SHP77 (cell line): ENCODE results near the gene SUFU.

ENCODE experiments used
- DNase-seq, 2 experiments: peaks; one replicate each; lab custom pipeline; 2025; lab: John Stamatoyannopoulos, UW

The SUFU gene

DNA sequence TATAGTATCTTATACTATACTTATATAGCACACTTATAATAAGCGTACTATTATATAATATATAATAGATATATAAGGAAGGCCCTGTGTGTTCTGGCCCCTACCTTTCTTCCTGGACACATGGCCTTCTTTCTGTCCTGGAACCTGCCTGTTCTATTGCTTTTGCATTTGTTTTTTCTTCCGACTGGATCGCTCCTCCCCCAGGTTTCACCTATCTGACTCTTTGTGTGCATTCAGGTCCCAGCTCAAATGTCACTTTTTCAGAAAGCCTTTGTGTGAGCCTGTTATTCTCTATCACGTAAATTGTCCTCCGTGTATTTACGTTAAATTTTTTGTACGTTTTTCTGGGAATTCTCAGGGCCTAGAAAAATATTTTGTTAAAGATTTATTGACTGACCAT, 137.6 kb downstream of the SUFU start:
- peak in 1 of 2 experiments; percentile 32 for DNase-seq

GRCh38 chr10:102641880-102642735, 138.3 kb downstream of the SUFU start:
- peak; percentile 96 to 97 for DNase-seq

DNA sequence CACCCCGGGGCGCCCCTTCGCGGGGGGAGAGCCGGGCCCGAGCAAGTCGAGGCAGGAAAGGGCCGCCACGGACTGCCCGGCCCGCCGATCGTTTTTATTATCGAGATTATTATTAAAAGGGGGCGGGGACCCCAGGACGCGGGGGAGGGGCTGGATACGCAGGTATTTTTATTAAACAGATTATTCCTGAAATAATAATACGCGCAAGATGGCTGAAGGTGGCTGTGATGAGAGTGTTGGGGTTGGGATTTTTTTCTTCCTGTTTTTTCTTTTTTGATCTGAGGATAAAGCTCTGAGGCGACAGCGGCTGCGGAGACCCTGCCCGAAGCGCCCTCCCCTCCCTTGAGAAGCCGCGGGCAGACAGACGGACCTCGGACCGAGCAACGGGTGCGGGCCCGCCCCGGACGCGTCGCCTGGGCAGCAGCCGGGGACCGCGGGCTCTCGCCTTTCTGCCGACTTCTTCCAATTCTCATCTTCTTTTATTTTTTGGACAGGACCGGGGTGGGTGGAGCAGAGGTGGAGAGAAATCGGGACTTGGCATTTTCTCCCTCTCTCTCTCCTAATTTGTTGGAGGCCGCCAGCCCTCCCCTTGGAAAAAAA, 139.1 kb downstream of the SUFU start:
- no peak for DNase-seq

GRCh38 chr10:102643336-102644065, 139.7 kb downstream of the SUFU start:
- DNase-seq: peak; percentile 38 to 48

- peak; percentile 11 to 53 for DNase-seq
These were observed 140.4 kb downstream of the SUFU start, which contains the start of gene TRIM8 for GRCh38 chr10:102644066-102644645. TRIM8 (plus strand) TSS chr10:102644479; CDS start chr10:102644618, 139 bp downstream.

DNA sequence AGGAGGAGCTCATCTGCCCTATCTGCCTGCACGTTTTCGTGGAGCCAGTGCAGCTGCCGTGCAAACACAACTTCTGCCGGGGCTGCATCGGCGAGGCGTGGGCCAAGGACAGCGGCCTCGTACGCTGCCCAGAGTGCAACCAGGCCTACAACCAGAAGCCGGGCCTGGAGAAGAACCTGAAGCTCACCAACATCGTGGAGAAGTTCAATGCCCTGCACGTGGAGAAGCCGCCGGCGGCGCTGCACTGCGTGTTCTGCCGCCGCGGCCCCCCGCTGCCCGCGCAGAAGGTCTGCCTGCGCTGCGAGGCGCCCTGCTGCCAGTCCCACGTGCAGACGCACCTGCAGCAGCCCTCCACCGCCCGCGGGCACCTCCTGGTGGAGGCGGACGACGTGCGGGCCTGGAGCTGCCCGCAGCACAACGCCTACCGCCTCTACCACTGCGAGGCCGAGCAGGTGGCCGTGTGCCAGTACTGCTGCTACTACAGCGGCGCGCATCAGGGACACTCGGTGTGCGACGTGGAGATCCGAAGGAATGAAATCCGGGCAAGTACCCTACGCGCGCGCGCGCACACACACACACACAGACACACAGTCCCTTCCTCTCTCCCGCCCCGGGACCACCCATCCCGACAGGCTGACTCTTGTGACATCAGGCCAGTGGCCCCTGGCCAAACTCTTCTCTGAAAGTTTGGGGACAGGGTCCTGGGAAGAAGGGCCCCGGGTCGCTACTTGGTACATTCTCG, 141.0 kb downstream of the SUFU start:
- peak; percentile 92 to 93 for DNase-seq

GRCh38 chr10:102645388-102645740, 141.6 kb downstream of the SUFU start:
- peak; percentile 22 to 70 for DNase-seq

DNA sequence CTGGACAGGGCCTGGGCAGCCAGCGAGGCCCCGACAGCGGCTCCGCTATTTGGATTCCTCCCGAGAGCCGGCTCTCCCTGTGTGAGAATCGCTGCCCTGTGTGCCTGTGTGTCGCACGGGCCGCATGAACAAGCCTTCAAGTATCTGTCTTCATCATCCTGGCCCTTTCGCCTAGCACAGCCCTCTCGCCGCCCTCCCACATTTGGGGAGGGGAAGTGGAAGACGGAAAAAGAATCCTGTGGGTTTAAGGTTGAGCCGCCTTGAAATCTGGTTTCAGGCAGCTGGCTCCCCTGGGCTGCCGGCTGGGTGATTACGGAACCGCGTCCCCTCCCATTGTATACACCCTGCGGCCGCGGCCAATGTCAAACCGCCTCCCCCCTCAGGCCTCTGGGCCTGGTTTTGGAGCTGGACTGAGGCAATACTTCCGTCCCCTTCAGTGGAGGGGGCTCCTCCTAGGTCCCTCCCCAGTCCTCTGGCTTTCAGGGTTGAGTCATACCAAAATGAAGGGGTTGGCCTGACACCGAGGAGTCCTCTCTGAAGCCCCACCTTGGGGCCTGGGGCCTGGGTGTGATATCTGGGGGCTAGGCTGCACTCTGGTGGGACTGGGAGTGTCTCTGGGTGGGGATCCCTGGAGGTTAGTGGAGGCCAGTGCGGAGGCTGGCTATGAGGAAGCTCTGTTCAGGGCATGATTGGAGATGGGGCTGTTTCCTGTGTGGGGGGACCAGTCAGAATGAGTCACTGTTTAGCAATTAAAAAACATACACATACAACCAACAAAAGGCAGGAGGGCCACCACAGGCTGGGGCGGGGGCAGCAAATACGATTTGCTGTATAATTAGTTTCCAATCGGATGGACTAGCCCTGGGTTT, 142.2 kb downstream of the SUFU start:
- peak in 1 of 2 experiments; percentile 11 for DNase-seq

DNA sequence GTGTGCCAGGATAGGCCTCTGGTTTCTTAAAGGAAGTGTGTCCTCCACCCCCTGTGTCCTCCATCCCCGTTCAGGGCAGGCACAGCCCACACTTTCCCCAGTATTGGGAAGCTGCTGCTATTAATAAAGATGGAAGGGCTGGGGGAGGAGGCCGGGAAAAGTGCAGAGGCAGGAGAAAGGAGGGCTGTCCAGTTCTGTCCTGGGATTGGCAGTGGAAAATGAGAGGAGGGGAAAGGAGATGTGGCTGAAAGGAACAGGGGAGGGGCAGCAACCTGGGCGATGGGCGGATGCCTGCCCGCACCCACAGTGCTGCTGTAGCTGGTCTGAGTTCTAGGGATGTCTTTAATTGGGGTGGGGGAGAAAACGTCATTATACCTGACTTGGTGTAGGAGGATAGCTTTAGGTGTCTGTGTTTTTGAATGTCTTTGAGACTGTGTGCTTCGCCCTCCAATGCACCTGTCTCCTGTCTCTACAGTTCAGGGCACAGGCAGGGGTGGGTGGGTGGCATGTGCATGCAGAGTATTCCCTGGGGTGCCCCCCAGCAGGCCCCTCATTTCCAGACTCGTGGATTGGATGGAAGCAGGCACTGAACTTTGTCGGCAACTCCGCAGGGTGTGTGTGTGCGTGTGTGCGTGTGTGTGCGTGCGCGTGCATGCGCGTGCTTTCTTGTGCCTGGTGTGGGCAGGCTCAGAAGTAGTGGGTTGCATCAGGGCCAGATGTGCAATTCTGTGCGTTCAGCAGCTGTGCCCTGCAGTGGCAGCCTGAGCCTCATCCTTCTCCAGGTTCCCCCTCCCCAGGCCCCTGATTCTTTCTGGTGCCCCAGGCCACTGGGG, 143.1 kb downstream of the SUFU start:
- no peak for DNase-seq

DNA sequence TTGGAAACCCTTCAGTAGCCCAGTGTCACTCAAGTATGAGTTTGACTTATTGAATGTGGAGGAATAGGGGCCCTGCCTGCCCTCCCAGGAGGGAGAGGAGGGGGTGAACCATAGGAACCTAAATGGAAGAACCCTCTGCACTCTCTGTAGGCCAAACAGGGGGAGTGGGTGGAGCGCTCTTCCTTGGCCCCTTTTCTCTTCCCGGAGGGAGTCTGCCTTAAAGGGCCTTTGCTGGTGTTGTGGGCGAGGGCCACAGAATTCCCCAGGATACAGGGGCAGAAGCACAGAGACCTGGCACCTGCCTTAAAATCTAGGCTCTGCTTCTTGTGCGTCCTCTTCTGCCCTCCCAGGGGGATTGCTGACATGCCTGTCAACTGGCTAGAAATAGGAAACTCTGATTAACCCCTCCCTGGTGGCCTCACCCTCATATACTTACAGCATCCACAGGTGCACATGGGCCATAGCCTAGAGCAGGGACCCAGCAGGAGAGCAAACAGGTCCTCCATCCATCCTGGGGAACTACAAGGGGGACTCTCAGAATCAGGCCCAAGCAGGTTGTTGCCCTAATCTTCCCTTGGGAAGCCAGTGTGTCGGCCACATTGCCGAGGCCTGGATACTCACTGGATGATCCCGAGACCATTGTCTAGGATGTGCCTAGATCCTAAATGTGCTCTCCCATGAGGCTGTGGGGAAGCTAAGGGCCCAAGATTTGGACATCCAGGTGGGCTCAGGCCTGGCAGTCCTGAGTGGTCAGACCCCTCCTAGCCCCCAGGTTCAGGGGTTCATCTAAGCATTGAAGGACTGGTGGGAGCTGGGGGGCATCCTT, 143.9 kb downstream of the SUFU start:
- no peak for DNase-seq

GRCh38 chr10:102648269-102648888, 144.6 kb downstream of the SUFU start:
- no peak for DNase-seq

GRCh38 chr10:102648889-102649796, 145.4 kb downstream of the SUFU start:
- no peak for DNase-seq

GRCh38 chr10:102649797-102650654, 146.3 kb downstream of the SUFU start:
- DNase-seq: no peak

DNA sequence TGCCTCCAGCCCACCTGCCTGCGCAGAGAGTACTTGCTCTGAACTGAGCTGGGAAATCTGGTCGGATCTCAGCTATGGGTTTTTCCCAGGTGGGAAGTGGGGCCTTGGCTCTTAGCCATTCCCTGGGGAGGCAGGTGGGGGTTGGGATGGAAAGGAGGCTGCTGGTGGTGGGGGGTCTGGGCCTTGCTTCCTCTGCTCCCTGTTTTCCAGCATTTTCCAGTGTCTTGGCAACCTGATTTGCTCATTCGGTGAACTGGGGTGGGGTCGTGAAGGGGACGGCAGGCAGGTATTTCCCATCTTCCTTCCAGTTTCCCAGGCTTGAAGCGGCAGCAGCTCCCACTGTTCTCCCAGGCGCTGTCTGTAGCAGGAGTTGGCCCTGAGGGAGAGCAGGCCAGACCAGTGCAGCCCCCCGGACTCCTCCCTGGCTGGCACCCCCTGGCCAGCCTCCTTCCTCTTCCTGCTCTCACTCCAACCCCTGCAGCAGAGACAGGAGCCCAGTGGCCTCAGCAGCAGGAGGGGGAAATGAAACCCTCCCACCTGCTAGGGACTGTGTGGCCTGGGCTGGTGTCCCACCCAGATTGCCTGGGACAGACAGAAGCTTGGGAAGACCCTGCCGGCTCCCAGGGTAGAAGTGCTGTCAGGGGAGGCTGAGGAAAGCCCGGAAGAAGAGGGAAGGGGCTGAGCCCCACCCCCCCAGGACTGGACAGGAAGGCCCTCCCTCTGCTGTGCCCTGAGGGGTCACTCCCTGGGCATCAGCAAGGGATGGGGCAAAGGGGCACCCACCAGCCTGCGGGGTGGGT, 147.1 kb downstream of the SUFU start:
- no peak for DNase-seq

DNA sequence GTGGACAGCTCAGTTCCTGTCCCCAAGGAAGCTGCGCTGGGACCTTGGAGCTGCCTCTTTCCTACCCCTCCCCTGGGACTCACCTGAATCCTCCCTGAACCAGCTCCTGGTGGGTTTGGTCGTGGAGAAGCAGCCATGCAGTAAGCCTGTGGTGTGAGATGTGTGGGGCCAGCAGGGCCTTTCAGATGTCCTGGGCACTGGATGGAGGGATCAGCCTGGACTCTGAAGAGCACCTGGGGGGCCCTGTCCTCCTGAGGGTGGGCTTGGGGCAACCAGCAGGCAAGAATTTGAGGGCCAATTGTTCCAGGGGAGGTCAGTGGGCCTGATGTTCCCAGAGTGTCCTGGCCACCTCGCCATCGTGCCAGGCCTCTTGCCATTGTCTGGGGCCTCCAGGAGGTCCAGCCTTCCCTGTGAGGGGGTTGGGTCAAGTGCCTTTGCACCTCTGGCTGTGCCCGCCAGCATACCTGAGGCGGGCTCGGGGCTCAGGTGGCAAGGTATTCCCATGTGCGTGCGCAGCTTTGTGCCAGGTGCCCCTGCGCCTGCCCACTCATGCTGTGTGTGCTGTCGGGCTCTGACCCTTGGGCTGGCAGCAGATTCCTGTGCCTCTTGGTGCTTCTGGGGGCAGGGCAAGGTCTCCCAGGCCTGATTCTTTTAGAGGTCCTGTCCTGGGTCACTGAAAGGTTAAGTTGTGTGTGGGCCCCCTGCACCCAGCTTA, 147.8 kb downstream of the SUFU start:
- no peak for DNase-seq
